Epithelial cell of proximal tubule (primary cell): Measurements from ENCODE around the gene ASB15. TPM values are rescaled to one million over a fixed set of nuclear protein-coding genes. Genes with fewer than 3 reads are reported as not detected.

Source experiments
- DNase-seq: peaks from one replicate; pipeline ENCODE4 v3.0.0-alpha.2; 2011; ENCODE audit warnings: low read depth
- H3K4me3 ChIP-seq: 2 replicates; pipeline ENCODE4 v1.5.1; 2011; ENCODE audit warnings: low read depth, mild to moderate bottlenecking, low read length
- total RNA-seq: library from RNA; depleted of rRNA; stranded (reverse); fragments of >200 nt; gene quantifications from 2 replicates; pipeline ENCODE4 v1.2.3, GENCODE V29; 2015
- TF ChIP-seq, protein P1 (sequence below): conservative IDR thresholded peaks from 2 replicates; pipeline ENCODE4 v1.5.1; 2012; ENCODE audit warnings: low read depth, mild to moderate bottlenecking, low read length

The ASB15 gene
- total RNA-seq, 1 donor from 2014 or later: not detected

GRCh38 chr7:123608991-123609882, 7.6 kb downstream of the ASB15 start:
- DNase-seq: no peak
- TF ChIP-seq, protein P1, sequence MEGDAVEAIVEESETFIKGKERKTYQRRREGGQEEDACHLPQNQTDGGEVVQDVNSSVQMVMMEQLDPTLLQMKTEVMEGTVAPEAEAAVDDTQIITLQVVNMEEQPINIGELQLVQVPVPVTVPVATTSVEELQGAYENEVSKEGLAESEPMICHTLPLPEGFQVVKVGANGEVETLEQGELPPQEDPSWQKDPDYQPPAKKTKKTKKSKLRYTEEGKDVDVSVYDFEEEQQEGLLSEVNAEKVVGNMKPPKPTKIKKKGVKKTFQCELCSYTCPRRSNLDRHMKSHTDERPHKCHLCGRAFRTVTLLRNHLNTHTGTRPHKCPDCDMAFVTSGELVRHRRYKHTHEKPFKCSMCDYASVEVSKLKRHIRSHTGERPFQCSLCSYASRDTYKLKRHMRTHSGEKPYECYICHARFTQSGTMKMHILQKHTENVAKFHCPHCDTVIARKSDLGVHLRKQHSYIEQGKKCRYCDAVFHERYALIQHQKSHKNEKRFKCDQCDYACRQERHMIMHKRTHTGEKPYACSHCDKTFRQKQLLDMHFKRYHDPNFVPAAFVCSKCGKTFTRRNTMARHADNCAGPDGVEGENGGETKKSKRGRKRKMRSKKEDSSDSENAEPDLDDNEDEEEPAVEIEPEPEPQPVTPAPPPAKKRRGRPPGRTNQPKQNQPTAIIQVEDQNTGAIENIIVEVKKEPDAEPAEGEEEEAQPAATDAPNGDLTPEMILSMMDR: no peak
- no peak overlapping the region for H3K4me3 ChIP-seq

DNA sequence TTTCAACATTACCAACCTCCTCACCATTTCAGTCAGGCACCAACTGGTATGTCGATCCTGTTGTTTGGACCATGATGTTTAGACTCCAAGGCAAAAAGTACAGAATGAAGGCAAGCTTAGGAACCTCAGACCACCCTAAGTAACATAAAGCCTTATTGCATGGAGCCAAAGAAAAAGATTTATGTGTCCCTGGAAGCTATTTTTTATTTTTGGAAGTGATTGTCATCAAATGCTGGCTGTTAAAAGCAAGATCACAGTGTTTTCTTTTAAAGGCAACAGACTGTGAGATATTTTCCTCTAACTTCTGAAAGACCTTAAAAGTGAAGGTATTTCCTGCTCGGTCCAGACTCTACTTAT, 8.2 kb downstream of the ASB15 start:
- TF ChIP-seq, protein P1: no peak
- H3K4me3 ChIP-seq: no peak overlapping the region
- no peak for DNase-seq

DNA sequence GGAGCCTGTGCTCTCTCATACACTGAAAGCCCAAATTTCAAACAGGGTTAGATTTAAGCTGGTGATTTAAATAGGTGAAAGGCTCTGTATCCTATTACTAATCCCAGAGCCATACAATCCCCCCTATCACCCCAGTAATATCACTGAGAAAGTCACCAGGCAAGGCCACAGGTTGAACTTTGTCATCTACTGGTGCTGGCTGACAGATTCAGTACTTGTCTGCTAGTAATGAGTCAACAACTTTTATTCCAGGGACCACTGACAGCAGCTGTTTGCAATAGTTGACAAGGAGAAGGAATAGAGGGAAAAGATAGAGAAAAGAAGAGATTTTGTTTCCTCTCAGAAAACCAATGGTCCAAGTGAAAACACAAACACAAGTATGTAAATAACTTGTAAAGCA, 10.4 kb downstream of the ASB15 start:
- H3K4me3 ChIP-seq: no peak overlapping the region
- TF ChIP-seq, protein P1: no peak
- DNase-seq: no peak

DNA sequence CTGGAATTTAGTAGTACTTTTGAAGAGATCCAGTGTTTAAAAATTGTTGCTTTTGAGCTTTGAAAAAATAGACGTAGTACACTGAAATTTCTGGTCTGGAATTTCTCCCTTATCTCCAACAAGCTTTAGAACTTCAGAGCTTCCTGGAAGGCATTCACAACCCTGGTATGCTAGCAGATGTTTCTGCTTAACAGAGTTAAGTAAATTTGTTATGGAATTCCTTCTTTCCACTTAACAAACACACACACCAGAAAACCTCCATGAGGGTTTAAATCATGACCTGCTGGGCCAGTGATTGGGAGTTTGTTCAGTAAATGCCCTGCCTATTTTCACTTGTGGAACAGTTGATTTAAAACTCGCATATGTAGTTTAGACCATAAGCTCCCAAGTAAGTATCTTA, 13.7 kb downstream of the ASB15 start:
- H3K4me3 ChIP-seq: no peak overlapping the region
- TF ChIP-seq, protein P1: no peak
- no peak for DNase-seq

- H3K4me3 ChIP-seq: no peak overlapping the region
- TF ChIP-seq, protein P1: no peak
- DNase-seq: no peak
These were observed 14.6 kb downstream of the ASB15 start for GRCh38 chr7:123616223-123616622.

DNA sequence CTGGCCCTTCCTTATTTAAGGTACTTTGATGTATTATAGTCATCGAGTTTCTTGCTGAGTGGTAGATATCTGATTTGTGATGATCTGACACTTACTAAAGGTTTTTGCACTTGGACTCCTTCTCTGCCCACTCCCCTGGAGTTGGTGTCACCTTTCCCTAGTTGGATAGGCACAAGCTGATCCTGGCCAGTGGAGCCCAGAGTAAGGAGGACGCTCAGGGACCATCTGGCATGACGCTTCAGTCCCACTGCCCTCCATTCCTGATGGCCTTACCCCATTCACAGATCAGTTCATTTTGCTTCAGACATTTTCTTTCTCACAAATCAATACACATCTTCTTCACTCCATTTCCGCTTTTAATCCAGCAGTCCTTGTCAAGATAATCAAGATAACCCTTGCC, 20.1 kb downstream of the ASB15 start:
- TF ChIP-seq, protein P1: no peak
- H3K4me3 ChIP-seq: no peak overlapping the region
- DNase-seq: no peak

DNA sequence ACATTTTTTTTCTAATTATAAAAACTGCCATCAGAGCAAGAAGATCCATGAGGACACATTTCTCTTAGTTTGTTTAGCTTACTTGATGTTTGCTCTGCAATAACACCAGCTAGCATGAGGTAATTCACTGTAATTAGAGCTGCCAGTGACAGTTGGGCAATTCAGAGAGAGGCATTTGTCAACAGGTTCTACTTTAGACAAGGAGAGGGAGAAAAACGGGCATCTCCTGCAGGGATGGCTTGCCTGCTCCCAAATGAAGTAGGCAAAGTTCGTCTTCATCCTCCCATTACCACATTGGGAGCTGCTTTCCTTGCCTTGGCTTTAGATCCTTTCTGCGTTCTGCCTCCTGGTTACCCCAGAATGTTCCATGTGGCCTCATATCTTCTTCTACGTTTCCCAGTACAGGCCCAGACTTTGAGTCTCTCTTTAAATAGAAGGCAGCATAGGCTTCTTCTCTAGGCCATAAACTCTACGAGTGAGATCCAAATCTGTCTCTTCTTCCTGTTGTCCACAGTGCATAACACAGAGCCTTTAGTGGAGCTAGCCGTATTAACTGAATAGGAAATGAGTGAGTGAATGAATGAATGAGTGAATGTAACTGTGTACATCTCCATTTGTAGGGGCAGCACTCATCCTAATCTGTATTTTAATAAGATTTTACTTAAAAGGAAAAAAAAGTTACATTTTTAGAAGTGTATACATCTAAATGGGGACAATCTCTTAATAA, 21.2 kb downstream of the ASB15 start:
- H3K4me3 ChIP-seq: no peak overlapping the region
- no peak for DNase-seq
- TF ChIP-seq, protein P1: no peak
